K562 (cell line): ENCODE results near the gene PRKD1. TPM values are rescaled to one million over a fixed set of nuclear protein-coding genes. Genes with fewer than 3 reads are reported as not detected.
A peak's percentile ranks its signal among the peaks of the same experiment; 100 is the strongest.

ENCODE experiments used
- ATAC-seq: fragments of 200-7000 bp; cut with Tn5 transposase; 3 replicates; pipeline ENCODE4 v1.9.1; 2020; ENCODE audit warnings: moderate library complexity
- BruUV-seq: library from RNA; stranded (reverse); fragments of 400-500 nt; replicated peaks from 2 replicates; lab custom pipeline; 2021; lab: Mats Ljungman, UMichigan
- CTCF ChIA-PET: fragments of 300-600 bp; formaldehyde crosslinking; extraction: SDS; loops from one replicate; lab custom pipeline; 2021; ENCODE audit warnings: low intra/inter-chr PET ratio; lab: Yijun Ruan, JAX
- POLR2A ChIA-PET: fragments of 300-600, 350-650 bp; sonication (Branson Sonifier 250); formaldehyde crosslinking; extraction: SDS; loops from one replicate; lab custom pipeline; 2021; ENCODE audit warnings: antibody characterized with exemption, inconsistent platforms; lab: Yijun Ruan, JAX
- DNase-seq, 4 experiments: peaks; one replicate each; pipeline versions ENCODE4 v3.0.0 to v3.0.0-alpha.2; 2011 to 2018; ENCODE audit warnings: low spot score in 3 of 4, mixed read lengths in 3 of 4; ENCODE audit errors: extremely low read depth in 1 of 4
- FAIRE-seq: peaks from 2 replicates; lab custom pipeline; 2011; peaks lifted over from hg19 to GRCh38; lab: Jason Lieb, UNC
- H2AFZ ChIP-seq: 2 replicates; pipeline ENCODE4 v1.6.0; 2011; ENCODE audit warnings: low read depth, low read length, control low read depth, inconsistent platforms
- H3K27ac ChIP-seq: fragments of 200-600 bp; 3 replicates; pipeline ENCODE4 v1.8.0; 2011; ENCODE audit warnings: low read depth, mild to moderate bottlenecking, control low read depth, inconsistent platforms, low read length, moderate library complexity, mixed read lengths; ENCODE audit errors: extremely low read depth
- H3K27me3 ChIP-seq, 2 experiments: fragments of 300-600 bp in 1 of 2; 2 replicates in 1 of 2; 3 replicates in 1 of 2; pipeline versions ENCODE4 v1.6.0 to v1.8.0; 2011; ENCODE audit warnings: inconsistent platforms in 2 of 2, low read length in 2 of 2, mild to moderate bottlenecking in 1 of 2, mixed read lengths in 1 of 2, moderate library complexity in 1 of 2; ENCODE audit not compliant: control insufficient read depth in 2 of 2, insufficient read depth in 2 of 2
- H3K36me3 ChIP-seq: fragments of 300-600 bp; 3 replicates; pipeline ENCODE4 v1.8.0; 2011; ENCODE audit warnings: mild to moderate bottlenecking, low read length, inconsistent platforms; ENCODE audit not compliant: control insufficient read depth, insufficient read depth
- H3K4me1 ChIP-seq, 2 experiments: fragments of 200-600 bp in 1 of 2; replicated peaks in 1 of 2; 2 replicates in 1 of 2; 3 replicates in 1 of 2; pipeline versions ENCODE4 v1.5.1 to v1.8.0; 2011; ENCODE audit warnings: inconsistent platforms in 2 of 2, low read length in 2 of 2, mild to moderate bottlenecking in 1 of 2, mixed read lengths in 1 of 2, moderate library complexity in 1 of 2; ENCODE audit not compliant: control insufficient read depth in 2 of 2, insufficient read depth in 2 of 2
- H3K4me2 ChIP-seq: 2 replicates; pipeline ENCODE4 v1.6.1; 2011; ENCODE audit warnings: low read length, control low read depth, inconsistent platforms, mixed read lengths; ENCODE audit not compliant: insufficient read depth
- H3K4me3 ChIP-seq: fragments of 200-600 bp; sonication (generic), shearing (Covaris generic); 2 replicates; pipeline ENCODE4 v1.5.1; 2016; ENCODE audit warnings: control low read depth, inconsistent platforms
- H3K79me2 ChIP-seq: fragments of 200-600 bp; 3 replicates; pipeline ENCODE4 v1.8.0; 2011; ENCODE audit warnings: low read length, inconsistent platforms; ENCODE audit not compliant: control insufficient read depth, insufficient read depth
- H3K9ac ChIP-seq, 2 experiments: 2 replicates each; pipeline versions ENCODE4 v1.6.0 to v1.6.1; 2011; ENCODE audit warnings: low read depth in 2 of 2, low read length in 2 of 2, control low read depth in 1 of 2, inconsistent platforms in 1 of 2, mild to moderate bottlenecking in 1 of 2, mixed read lengths in 1 of 2; ENCODE audit not compliant: insufficient read depth in 1 of 2
- H3K9me1 ChIP-seq: one replicate; pipeline ENCODE4 v1.6.0; 2011; ENCODE audit warnings: inconsistent platforms, mild to moderate bottlenecking, low read length, moderate library complexity; ENCODE audit not compliant: control insufficient read depth, insufficient read depth
- H3K9me3 ChIP-seq: replicated peaks from 2 replicates; pipeline ENCODE4 v1.5.1; 2011; ENCODE audit warnings: low read depth, low read length, inconsistent platforms; ENCODE audit not compliant: control insufficient read depth, insufficient read depth
- H4K20me1 ChIP-seq: replicated peaks from 2 replicates; pipeline ENCODE4 v1.6.1; 2011; ENCODE audit warnings: low read length, inconsistent platforms, mixed read lengths; ENCODE audit not compliant: control insufficient read depth, insufficient read depth
- BACH1 ChIP-seq: fragments of 200-800 bp; sonication (Bioruptor generic); IDR thresholded peaks from 2 replicates; pipeline ENCODE4 v1.6.1; 2016; ENCODE audit warnings: missing genetic modification characterization, missing compliant biosample characterization
- CHD2 ChIP-seq: IDR thresholded peaks from 2 replicates; pipeline ENCODE4 v1.6.1; 2011; ENCODE audit warnings: low read depth, low read length
- CREBBP ChIP-seq: IDR thresholded peaks from one replicate; pipeline ENCODE4 v1.6.1; 2012; ENCODE audit warnings: low read depth, mild to moderate bottlenecking, control low read depth, inconsistent platforms, low read length
- DPF2 ChIP-seq: fragments of 450-650 bp; IDR thresholded peaks from 2 replicates; pipeline ENCODE4 v1.6.1; 2016
- EHMT2 ChIP-seq: fragments of 450-650 bp; IDR thresholded peaks from 2 replicates; pipeline ENCODE4 v1.6.1; 2018; ENCODE audit warnings: antibody characterized with exemption
- EZH2 ChIP-seq: IDR thresholded peaks from 2 replicates; pipeline ENCODE4 v1.6.1; 2012; ENCODE audit warnings: low read depth, mild to moderate bottlenecking, inconsistent platforms, low read length, borderline replicate concordance
- MYC ChIP-seq, 2 experiments: fragments of 250-450 bp in 1 of 2; sonication (Bioruptor Pico) in 1 of 2; IDR thresholded peaks; 2 replicates each; pipeline versions ENCODE4 v1.5.1 to v1.6.1; 2012 to 2021; ENCODE audit warnings: low read depth in 2 of 2, borderline replicate concordance in 1 of 2, improper control_type of control experiment in 1 of 2, low read length in 1 of 2, mild to moderate bottlenecking in 1 of 2, moderate library complexity in 1 of 2
- RBM14 ChIP-seq: fragments of 200-400 bp; formaldehyde crosslinking; IDR thresholded peaks from 2 replicates; pipeline ENCODE4 v1.6.1; 2018; ENCODE audit warnings: low read depth, mild to moderate bottlenecking, low read length, moderate library complexity, borderline replicate concordance; ENCODE audit not compliant: insufficient read depth
- RFX1 ChIP-seq: fragments of 450-650 bp; IDR thresholded peaks from 2 replicates; pipeline ENCODE4 v1.6.1; 2016; ENCODE audit warnings: mild to moderate bottlenecking, moderate library complexity
- ZBED1 ChIP-seq: IDR thresholded peaks from 2 replicates; pipeline ENCODE4 v1.6.1; 2014
- ZC3H11A ChIP-seq: IDR thresholded peaks from 2 replicates; pipeline ENCODE4 v1.6.1; 2012; ENCODE audit warnings: low read depth, low read length, improper control_type of control experiment
- ZC3H8 ChIP-seq: fragments of 450-650 bp; IDR thresholded peaks from 2 replicates; pipeline ENCODE4 v1.6.1; 2017
- ZNF324 ChIP-seq: fragments of 250-450 bp; sonication (Bioruptor Pico); IDR thresholded peaks from 2 replicates; pipeline ENCODE4 v1.4.0; 2020; ENCODE audit warnings: mild to moderate bottlenecking
- ZNF696 ChIP-seq: fragments of 250-450 bp; sonication (Bioruptor Pico); conservative IDR thresholded peaks from 2 replicates; pipeline ENCODE4 v1.4.0; 2020; ENCODE audit warnings: mild to moderate bottlenecking, moderate library complexity
- WGBS: fragments of 100-300 bp; shearing (Covaris generic); methylation state at CpG from one replicate; pipeline ENCODE4 v1.1.6; 2016; ENCODE audit warnings: low coverage, mixed read lengths; ENCODE audit not compliant: insufficient coverage; ENCODE audit errors: missing lambda C conversion rate; 5-methylcytosine and 5-hydroxymethylcytosine counted together
- in situ Hi-C: fragments of 300-500 bp; cut with MboI; formaldehyde crosslinking; loops from 4 replicates; pipeline ENCODE4 v1.15.0; 2018; ENCODE audit warnings: inconsistent platforms, mixed read lengths
- intact Hi-C: fragments of 100-400 bp; cut with micrococcal nuclease; formaldehyde crosslinking; loops from 2 replicates; pipeline ENCODE4 v1.14.2; 2022
- polyA plus RNA-seq, 8 experiments: library from polyadenylated mRNA; depleted of rRNA in 4 of 8; stranded (reverse) in 5 of 8; unstranded in 3 of 8; fragments of >200 nt; fragmentation: Nextera tagmentation in 2 of 8; fragmentation: Illumina TruSeq in 1 of 8; extraction: Ambion mirVana in 2 of 8; extraction: Trizol in 1 of 8; gene quantifications; 2 replicates each; pipeline versions ENCODE4 v1.2.1 to v1.2.3, GENCODE V29; 2011 to 2014; ENCODE audit warnings: inconsistent platforms in 1 of 8, missing spikeins in 1 of 8
- total RNA-seq, 7 experiments: library from RNA; depleted of rRNA in 6 of 7; stranded (reverse); fragments of >200 nt in 6 of 7; fragmentation: Illumina TruSeq in 2 of 7; extraction: Trizol in 2 of 7; gene quantifications; 2 replicates each; pipeline versions ENCODE4 v1.2.1 to v1.2.3, GENCODE V29; 2011 to 2021; ENCODE audit warnings: low replicate concordance in 1 of 7
- TF ChIP-seq, protein P1 (sequence below): fragments of 450-650 bp; IDR thresholded peaks from 2 replicates; pipeline ENCODE4 v1.7.1; 2018; ENCODE audit warnings: mild to moderate bottlenecking, low read depth; ENCODE audit not compliant: partially characterized antibody

PRKD1 gene
- total and polyA plus RNA-seq, 9 of the 15 experiments (the other 6 are each of a cell fraction or from before 2014, with no cell fraction given), result 0.04 to 0.25 (median 0.13) TPM; not detected in 1

DNA sequence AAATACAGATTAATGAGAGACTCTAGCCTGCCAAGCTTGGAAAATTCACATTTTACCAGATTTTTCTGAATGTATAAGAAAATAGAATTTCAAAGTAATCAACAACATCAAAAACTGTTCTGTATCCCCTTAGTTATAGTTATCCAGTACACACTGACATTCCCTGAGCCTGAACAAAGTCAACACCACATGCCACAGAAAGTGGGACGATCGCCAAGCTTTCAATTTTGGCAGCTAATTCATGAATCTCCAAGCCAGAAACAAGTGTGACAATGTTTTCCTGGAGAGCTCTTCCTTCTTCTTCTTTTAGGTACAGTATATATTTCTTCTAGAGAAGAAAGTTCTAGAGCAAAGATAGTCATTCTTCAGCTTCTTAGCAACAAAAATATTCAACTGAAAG lies 290.2 kb downstream of the PRKD1 start:
- FAIRE-seq (no peak), ATAC-seq (no peak), DNase-seq (no peak)
- H3K4me3 ChIP-seq, result no peak overlapping the region
- no peak overlapping the region for H3K4me2 ChIP-seq
- H4K20me1 ChIP-seq, result no peaks in the 10 kb centered on the region
- H3K79me2 ChIP-seq, result no peaks in the 10 kb centered on the region
- peak overlapping the region; percentile 68 for H2AFZ ChIP-seq
- in situ Hi-C loops, result no loop called here
- no peak overlapping the region for H3K27ac ChIP-seq
- 63% methylated on average over 2 of the region's 2 CpGs for WGBS
- no TSS peak for BruUV-seq
- ChIA-PET CTCF (no interaction called here), POLR2A (no interaction called here)
- no peaks in the 10 kb centered on the region for H3K9me1 ChIP-seq
- no peaks in the 10 kb centered on the region; a peak in 2 of 5 replicates for H3K4me1 ChIP-seq
- TF ChIP-seq DPF2, result no peak
- TF ChIP-seq RFX1, result no peak
- TF ChIP-seq BACH1 (tag), result no peak
- no peak for TF ChIP-seq CHD2
- no peak for TF ChIP-seq ZNF696 (CRISPR knock-in tag)
- TF ChIP-seq, protein P1, sequence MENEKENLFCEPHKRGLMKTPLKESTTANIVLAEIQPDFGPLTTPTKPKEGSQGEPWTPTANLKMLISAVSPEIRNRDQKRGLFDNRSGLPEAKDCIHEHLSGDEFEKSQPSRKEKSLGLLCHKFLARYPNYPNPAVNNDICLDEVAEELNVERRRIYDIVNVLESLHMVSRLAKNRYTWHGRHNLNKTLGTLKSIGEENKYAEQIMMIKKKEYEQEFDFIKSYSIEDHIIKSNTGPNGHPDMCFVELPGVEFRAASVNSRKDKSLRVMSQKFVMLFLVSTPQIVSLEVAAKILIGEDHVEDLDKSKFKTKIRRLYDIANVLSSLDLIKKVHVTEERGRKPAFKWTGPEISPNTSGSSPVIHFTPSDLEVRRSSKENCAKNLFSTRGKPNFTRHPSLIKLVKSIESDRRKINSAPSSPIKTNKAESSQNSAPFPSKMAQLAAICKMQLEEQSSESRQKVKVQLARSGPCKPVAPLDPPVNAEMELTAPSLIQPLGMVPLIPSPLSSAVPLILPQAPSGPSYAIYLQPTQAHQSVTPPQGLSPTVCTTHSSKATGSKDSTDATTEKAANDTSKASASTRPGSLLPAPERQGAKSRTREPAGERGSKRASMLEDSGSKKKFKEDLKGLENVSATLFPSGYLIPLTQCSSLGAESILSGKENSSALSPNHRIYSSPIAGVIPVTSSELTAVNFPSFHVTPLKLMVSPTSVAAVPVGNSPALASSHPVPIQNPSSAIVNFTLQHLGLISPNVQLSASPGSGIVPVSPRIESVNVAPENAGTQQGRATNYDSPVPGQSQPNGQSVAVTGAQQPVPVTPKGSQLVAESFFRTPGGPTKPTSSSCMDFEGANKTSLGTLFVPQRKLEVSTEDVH, result no peak
- TF ChIP-seq MYC (IDR thresholded peaks at IDR 0.05; ENCODE audit: low read depth, low read length), result no peak
- no peak for TF ChIP-seq MYC (CRISPR knock-in tag; IDR thresholded peaks at IDR 0.05; ENCODE audit: borderline replicate concordance, low read depth)
- TF ChIP-seq RBM14, result no peak
- no peak for TF ChIP-seq ZC3H8
- TF ChIP-seq ZC3H11A, result no peak
- no peak for TF ChIP-seq EHMT2
- TF ChIP-seq EZH2, result no peak
- TF ChIP-seq ZNF324 (CRISPR knock-in tag), result no peak
- no peak for TF ChIP-seq ZBED1
- no peak for TF ChIP-seq CREBBP
- H3K9ac ChIP-seq, result no peak overlapping the region
- H3K27me3 ChIP-seq, result no peaks in the 10 kb centered on the region
- intact Hi-C loops, result no loop called here
- H3K9me3 ChIP-seq, result no peaks in the 10 kb centered on the region
- H3K36me3 ChIP-seq, result no peaks in the 10 kb centered on the region
